Neural cell (in vitro differentiated cells): ENCODE data around the gene FOLR3. TPM values are rescaled to one million over a fixed set of nuclear protein-coding genes. Genes with fewer than 3 reads are reported as not detected.

Experiments used
- H2AFZ ChIP-seq: fragments of 200-600, 300-800 bp; sonication (generic), shearing (Covaris generic); 2 replicates; pipeline ENCODE4 v1.6.0; 2014; ENCODE audit warnings: low read depth, mild to moderate bottlenecking, antibody characterized with exemption, low read length, moderate library complexity
- H3F3A ChIP-seq: fragments of 200-600 bp; shearing (Covaris generic); 2 replicates; pipeline ENCODE4 v1.6.1; 2016; ENCODE audit warnings: mild to moderate bottlenecking, moderate library complexity, mixed read lengths, antibody characterized with exemption, low read length; ENCODE audit not compliant: insufficient read depth, poor library complexity, severe bottlenecking
- H3K27ac ChIP-seq: fragments of 200-600, 300-800 bp; sonication (generic), shearing (Covaris generic); 2 replicates; pipeline ENCODE4 v1.5.1; 2014; ENCODE audit warnings: mild to moderate bottlenecking, low read length, moderate library complexity
- H3K27me3 ChIP-seq: fragments of 300-800, 200-600 bp; sonication (generic), shearing (Covaris generic); 2 replicates; pipeline ENCODE4 v1.6.0; 2014; ENCODE audit warnings: mild to moderate bottlenecking, low read depth, low read length, moderate library complexity; ENCODE audit not compliant: insufficient read depth
- H3K36me3 ChIP-seq: fragments of 300-800, 200-600 bp; sonication (generic), shearing (Covaris generic); 2 replicates; pipeline ENCODE4 v1.5.1; 2014; ENCODE audit warnings: mild to moderate bottlenecking, antibody characterized with exemption, low read length, moderate library complexity; ENCODE audit not compliant: insufficient read depth
- H3K4me2 ChIP-seq: fragments of 300-800, 200-600 bp; sonication (generic), shearing (Covaris generic); 2 replicates; pipeline ENCODE4 v1.6.0; 2014; ENCODE audit warnings: mild to moderate bottlenecking, low read length
- H3K4me3 ChIP-seq: fragments of 300-800, 200-600 bp; sonication (generic), shearing (Covaris generic); 2 replicates; pipeline ENCODE4 v1.5.1; 2014; ENCODE audit warnings: mild to moderate bottlenecking, low read length, moderate library complexity
- H3K79me2 ChIP-seq: fragments of 200-600 bp; shearing (Covaris generic); replicated peaks from 2 replicates; pipeline ENCODE4 v1.6.0; 2014; ENCODE audit warnings: mild to moderate bottlenecking, low read length, moderate library complexity; ENCODE audit not compliant: insufficient read depth
- H3K9ac ChIP-seq: fragments of 300-800, 200-600 bp; sonication (generic), shearing (Covaris generic); 2 replicates; pipeline ENCODE4 v1.6.1; 2016; ENCODE audit warnings: mild to moderate bottlenecking, low read length, mixed read lengths
- H3K9me2 ChIP-seq: fragments of 200-600 bp; shearing (Covaris generic); 2 replicates; pipeline ENCODE4 v1.6.1; 2016; ENCODE audit warnings: mild to moderate bottlenecking, low read length, mixed read lengths; ENCODE audit not compliant: insufficient read depth
- H3K9me3 ChIP-seq: fragments of 200-600, 300-800 bp; sonication (generic), shearing (Covaris generic); 2 replicates; pipeline ENCODE4 v1.6.1; 2016; ENCODE audit warnings: mild to moderate bottlenecking, mixed run types, low read length, moderate library complexity, mixed read lengths
- H4K20me1 ChIP-seq: fragments of 200-600 bp; shearing (Covaris generic); 2 replicates; pipeline ENCODE4 v1.6.1; 2016; ENCODE audit warnings: mild to moderate bottlenecking, mixed run types; ENCODE audit not compliant: insufficient read depth
- EP300 ChIP-seq: fragments of 450-650 bp; conservative IDR thresholded peaks from 2 replicates; pipeline ENCODE4 v1.6.1; 2014; ENCODE audit warnings: antibody characterized with exemption, mild to moderate bottlenecking, moderate library complexity; ENCODE audit not compliant: poor library complexity, severe bottlenecking
- EZH2 ChIP-seq: fragments of 200-600, 300-800 bp; shearing (Covaris generic), sonication (generic); IDR thresholded peaks from 2 replicates; pipeline ENCODE4 v1.6.1; 2014; ENCODE audit warnings: antibody characterized with exemption, low read length, borderline replicate concordance, mild to moderate bottlenecking; ENCODE audit not compliant: insufficient read depth, poor library complexity, severe bottlenecking
- MXI1 ChIP-seq: fragments of 450-650 bp; conservative IDR thresholded peaks from 2 replicates; pipeline ENCODE4 v1.6.1; 2014; ENCODE audit warnings: antibody characterized with exemption, mild to moderate bottlenecking; ENCODE audit not compliant: poor library complexity, severe bottlenecking
- POLR2AphosphoS5 ChIP-seq: IDR thresholded peaks from 2 replicates; pipeline ENCODE4 v1.6.1; 2012
- RAD21 ChIP-seq: fragments of 450-650 bp; conservative IDR thresholded peaks from 2 replicates; pipeline ENCODE4 v1.6.1; 2014; ENCODE audit warnings: antibody characterized with exemption, mild to moderate bottlenecking, moderate library complexity
- SMC3 ChIP-seq: fragments of 450-650 bp; conservative IDR thresholded peaks from 2 replicates; pipeline ENCODE4 v1.6.1; 2014; ENCODE audit warnings: antibody characterized with exemption, mild to moderate bottlenecking, moderate library complexity; ENCODE audit not compliant: poor library complexity
- TAF1 ChIP-seq: IDR thresholded peaks from 2 replicates; pipeline ENCODE4 v1.6.1; 2012; ENCODE audit warnings: low read depth
- polyA plus RNA-seq: library from polyadenylated mRNA; depleted of rRNA; stranded (reverse); fragments of >200 nt; gene quantifications from 2 replicates; pipeline ENCODE4 v1.2.3, GENCODE V29; 2014
- TF ChIP-seq, protein P1 (sequence below): IDR thresholded peaks from 2 replicates; pipeline ENCODE4 v1.6.1; 2012; ENCODE audit warnings: borderline replicate concordance
- TF ChIP-seq, protein P2 (sequence below): fragments of 450-650 bp; IDR thresholded peaks from 2 replicates; pipeline ENCODE4 v1.5.1; 2014; ENCODE audit warnings: antibody characterized with exemption, mild to moderate bottlenecking, moderate library complexity; ENCODE audit not compliant: poor library complexity, severe bottlenecking

The FOLR3 gene
- polyA plus RNA-seq, 1 donor from 2014 or later, result not detected

DNA sequence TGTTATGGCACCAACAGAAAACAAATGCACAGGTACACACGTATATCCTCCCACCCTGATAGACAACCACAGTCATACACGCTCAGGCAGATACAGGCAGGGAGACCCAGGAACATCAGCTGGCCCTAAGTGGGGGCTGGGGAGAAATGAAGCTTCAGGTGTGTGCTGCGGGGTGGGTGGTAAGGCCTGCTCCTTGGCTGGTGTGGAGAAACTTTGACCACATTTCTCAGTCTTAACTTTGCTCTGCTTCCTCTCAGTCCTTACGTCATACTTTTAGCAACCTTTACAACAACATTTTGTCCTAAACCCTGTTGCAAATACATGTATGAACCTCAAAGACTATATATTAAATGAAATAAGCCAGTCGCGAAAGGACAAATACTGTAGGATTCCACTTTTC, 16.3 kb upstream of the FOLR3 start:
- Histone ChIP-seq H3K9ac (no peak overlapping the region), H2AFZ (no peak overlapping the region), H3K27ac (no peak overlapping the region), H4K20me1 (no peaks in the 10 kb centered on the region), H3K36me3 (no peaks in the 10 kb centered on the region), H3K9me2 (no peaks in the 10 kb centered on the region), H3K4me2 (no peak overlapping the region), H3K27me3 (no peaks in the 10 kb centered on the region), H3F3A (no peaks in the 10 kb centered on the region), H3K9me3 (no peaks in the 10 kb centered on the region), H3K79me2 (no peaks in the 10 kb centered on the region), H3K4me3 (no peak overlapping the region)
- TF ChIP-seq RAD21 (no peak), EP300 (no peak)

DNA sequence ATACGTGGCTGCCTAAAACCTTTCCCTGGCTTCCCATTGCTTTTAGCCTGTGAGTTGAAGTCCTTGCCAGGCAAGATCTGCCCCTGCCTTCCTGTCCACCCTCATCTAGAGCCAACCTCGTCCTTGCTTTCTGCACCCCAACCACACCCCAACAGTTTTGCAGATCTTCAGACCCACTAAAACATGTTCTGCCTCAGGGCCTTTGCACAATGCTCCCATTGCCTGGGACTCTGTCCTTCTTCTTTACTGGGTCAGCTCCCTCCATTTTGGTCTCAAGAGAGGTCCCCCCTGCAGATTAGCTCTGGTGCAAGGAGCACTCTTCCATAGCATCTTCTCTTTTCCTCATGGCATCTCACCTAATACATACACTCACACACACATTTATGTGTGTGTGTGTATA, 14.6 kb upstream of the FOLR3 start:
- Histone ChIP-seq H3K36me3 (no peaks in the 10 kb centered on the region), H3K9me2 (no peaks in the 10 kb centered on the region), H3K9ac (no peak overlapping the region), H3K79me2 (no peaks in the 10 kb centered on the region), H3K4me2 (no peak overlapping the region), H3K4me3 (no peak overlapping the region), H3F3A (no peaks in the 10 kb centered on the region), H3K27me3 (no peaks in the 10 kb centered on the region), H3K27ac (no peak overlapping the region), H3K9me3 (no peaks in the 10 kb centered on the region), H4K20me1 (no peaks in the 10 kb centered on the region), H2AFZ (no peak overlapping the region)
- no peak for TF ChIP-seq RAD21
- TF ChIP-seq EZH2, result no peak
- TF ChIP-seq POLR2AphosphoS5, result no peak
- TF ChIP-seq, protein P1, sequence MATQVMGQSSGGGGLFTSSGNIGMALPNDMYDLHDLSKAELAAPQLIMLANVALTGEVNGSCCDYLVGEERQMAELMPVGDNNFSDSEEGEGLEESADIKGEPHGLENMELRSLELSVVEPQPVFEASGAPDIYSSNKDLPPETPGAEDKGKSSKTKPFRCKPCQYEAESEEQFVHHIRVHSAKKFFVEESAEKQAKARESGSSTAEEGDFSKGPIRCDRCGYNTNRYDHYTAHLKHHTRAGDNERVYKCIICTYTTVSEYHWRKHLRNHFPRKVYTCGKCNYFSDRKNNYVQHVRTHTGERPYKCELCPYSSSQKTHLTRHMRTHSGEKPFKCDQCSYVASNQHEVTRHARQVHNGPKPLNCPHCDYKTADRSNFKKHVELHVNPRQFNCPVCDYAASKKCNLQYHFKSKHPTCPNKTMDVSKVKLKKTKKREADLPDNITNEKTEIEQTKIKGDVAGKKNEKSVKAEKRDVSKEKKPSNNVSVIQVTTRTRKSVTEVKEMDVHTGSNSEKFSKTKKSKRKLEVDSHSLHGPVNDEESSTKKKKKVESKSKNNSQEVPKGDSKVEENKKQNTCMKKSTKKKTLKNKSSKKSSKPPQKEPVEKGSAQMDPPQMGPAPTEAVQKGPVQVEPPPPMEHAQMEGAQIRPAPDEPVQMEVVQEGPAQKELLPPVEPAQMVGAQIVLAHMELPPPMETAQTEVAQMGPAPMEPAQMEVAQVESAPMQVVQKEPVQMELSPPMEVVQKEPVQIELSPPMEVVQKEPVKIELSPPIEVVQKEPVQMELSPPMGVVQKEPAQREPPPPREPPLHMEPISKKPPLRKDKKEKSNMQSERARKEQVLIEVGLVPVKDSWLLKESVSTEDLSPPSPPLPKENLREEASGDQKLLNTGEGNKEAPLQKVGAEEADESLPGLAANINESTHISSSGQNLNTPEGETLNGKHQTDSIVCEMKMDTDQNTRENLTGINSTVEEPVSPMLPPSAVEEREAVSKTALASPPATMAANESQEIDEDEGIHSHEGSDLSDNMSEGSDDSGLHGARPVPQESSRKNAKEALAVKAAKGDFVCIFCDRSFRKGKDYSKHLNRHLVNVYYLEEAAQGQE, result no peak
- TF ChIP-seq MXI1, result no peak
- no peak for TF ChIP-seq TAF1
- TF ChIP-seq, protein P2, sequence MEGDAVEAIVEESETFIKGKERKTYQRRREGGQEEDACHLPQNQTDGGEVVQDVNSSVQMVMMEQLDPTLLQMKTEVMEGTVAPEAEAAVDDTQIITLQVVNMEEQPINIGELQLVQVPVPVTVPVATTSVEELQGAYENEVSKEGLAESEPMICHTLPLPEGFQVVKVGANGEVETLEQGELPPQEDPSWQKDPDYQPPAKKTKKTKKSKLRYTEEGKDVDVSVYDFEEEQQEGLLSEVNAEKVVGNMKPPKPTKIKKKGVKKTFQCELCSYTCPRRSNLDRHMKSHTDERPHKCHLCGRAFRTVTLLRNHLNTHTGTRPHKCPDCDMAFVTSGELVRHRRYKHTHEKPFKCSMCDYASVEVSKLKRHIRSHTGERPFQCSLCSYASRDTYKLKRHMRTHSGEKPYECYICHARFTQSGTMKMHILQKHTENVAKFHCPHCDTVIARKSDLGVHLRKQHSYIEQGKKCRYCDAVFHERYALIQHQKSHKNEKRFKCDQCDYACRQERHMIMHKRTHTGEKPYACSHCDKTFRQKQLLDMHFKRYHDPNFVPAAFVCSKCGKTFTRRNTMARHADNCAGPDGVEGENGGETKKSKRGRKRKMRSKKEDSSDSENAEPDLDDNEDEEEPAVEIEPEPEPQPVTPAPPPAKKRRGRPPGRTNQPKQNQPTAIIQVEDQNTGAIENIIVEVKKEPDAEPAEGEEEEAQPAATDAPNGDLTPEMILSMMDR, result no peak
- no peak for TF ChIP-seq EP300
- no peak for TF ChIP-seq SMC3

DNA sequence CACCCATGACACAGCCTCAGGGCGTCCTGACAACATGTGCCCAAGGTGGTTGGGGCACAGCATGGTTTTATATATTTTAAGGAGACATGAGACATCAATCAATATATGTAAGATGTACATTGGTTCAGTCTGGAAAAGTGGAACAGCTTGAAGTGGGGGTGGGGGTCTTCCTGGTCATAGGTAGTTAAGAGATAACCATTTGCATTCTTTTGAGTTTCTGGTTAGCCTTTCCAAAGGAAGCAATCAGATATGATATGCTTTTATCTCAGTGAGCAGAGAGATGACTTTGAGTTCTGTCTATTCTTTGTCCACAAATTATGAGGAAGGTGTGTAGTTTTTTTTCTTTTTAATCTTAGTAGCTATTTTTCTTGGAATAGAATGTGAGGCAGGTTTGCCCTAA, 12.9 kb upstream of the FOLR3 start:
- Histone ChIP-seq H3K79me2 (no peaks in the 10 kb centered on the region), H3K27ac (no peak overlapping the region), H3K36me3 (no peaks in the 10 kb centered on the region), H3K27me3 (no peaks in the 10 kb centered on the region), H3K4me3 (no peak overlapping the region), H3K9ac (no peak overlapping the region), H3K4me2 (no peak overlapping the region), H4K20me1 (no peaks in the 10 kb centered on the region), H3K9me2 (no peaks in the 10 kb centered on the region), H3K9me3 (no peaks in the 10 kb centered on the region), H3F3A (no peaks in the 10 kb centered on the region), H2AFZ (no peak overlapping the region)
- TF ChIP-seq MXI1 (no peak), TAF1 (no peak), RAD21 (no peak), POLR2AphosphoS5 (no peak), SMC3 (no peak), EZH2 (no peak), EP300 (no peak)
- TF ChIP-seq, protein P2, result no peak
- TF ChIP-seq, protein P1, result no peak
